CD14-positive monocyte (primary cell): ENCODE results near the gene MLLT3. TPM values are rescaled to one million over a fixed set of nuclear protein-coding genes. Genes with fewer than 3 reads are reported as not detected.

Source experiments
- DNase-seq, 3 donors: peaks; one replicate each; pipeline ENCODE4 v3.0.0-alpha.2; 2011 to 2022
- H2AFZ ChIP-seq: 2 replicates; pipeline ENCODE4 v1.6.0; 2012; ENCODE audit warnings: mild to moderate bottlenecking, low read depth, low read length, inconsistent platforms; ENCODE audit not compliant: insufficient read depth, poor library complexity, severe bottlenecking
- H3K27ac ChIP-seq, 2 donors: 1 replicate in 1 of 2; 2 replicates in 1 of 2; pipeline ENCODE4 v1.5.1; 2012 to 2013; ENCODE audit warnings: low read length in 2 of 2, control low read depth in 1 of 2, inconsistent platforms in 1 of 2, low read depth in 1 of 2, mild to moderate bottlenecking in 1 of 2
- H3K27me3 ChIP-seq, 2 donors: one replicate each; pipeline versions ENCODE4 v1.6.0 to v1.6.1; 2011 to 2013; ENCODE audit warnings: low read length in 2 of 2; ENCODE audit not compliant: control insufficient read depth in 2 of 2, insufficient read depth in 2 of 2
- H3K36me3 ChIP-seq, 2 donors: replicated peaks in 1 of 2; 1 replicate in 1 of 2; 2 replicates in 1 of 2; pipeline versions ENCODE4 v1.5.1 to v1.6.1; 2012 to 2013; ENCODE audit warnings: low read length in 2 of 2, control low read depth in 1 of 2, inconsistent platforms in 1 of 2, mild to moderate bottlenecking in 1 of 2; ENCODE audit not compliant: insufficient read depth in 2 of 2, control insufficient read depth in 1 of 2
- H3K4me1 ChIP-seq, 2 donors: 1 replicate in 1 of 2; 2 replicates in 1 of 2; pipeline versions ENCODE4 v1.5.1 to v1.6.1; 2012 to 2013; ENCODE audit warnings: low read length in 2 of 2, control low read depth in 1 of 2, inconsistent platforms in 1 of 2, mild to moderate bottlenecking in 1 of 2, moderate library complexity in 1 of 2; ENCODE audit not compliant: insufficient read depth in 2 of 2, control insufficient read depth in 1 of 2
- H3K4me2 ChIP-seq: replicated peaks from 2 replicates; pipeline ENCODE3; 2012; ENCODE audit warnings: low read length, moderate library complexity, mild to moderate bottlenecking; ENCODE audit not compliant: poor library complexity, severe bottlenecking; ENCODE audit errors: extremely low read depth
- H3K4me3 ChIP-seq, 3 experiments: fragments of 200-600 bp in 1 of 3; sonication (generic) in 1 of 3; replicated peaks in 1 of 3; 1 replicate in 2 of 3; 2 replicates in 1 of 3; pipeline ENCODE4 v1.5.1; 2011 to 2013; ENCODE audit warnings: low read length in 3 of 3, mild to moderate bottlenecking in 3 of 3, control low read depth in 2 of 3, low read depth in 2 of 3, inconsistent platforms in 1 of 3, moderate library complexity in 1 of 3
- H3K79me2 ChIP-seq: 2 replicates; pipeline ENCODE4 v1.6.0; 2012; ENCODE audit warnings: mild to moderate bottlenecking, control low read depth, inconsistent platforms, low read length, moderate library complexity; ENCODE audit not compliant: insufficient read depth
- H3K9ac ChIP-seq: 2 replicates; pipeline ENCODE4 v1.6.0; 2017; ENCODE audit warnings: low read length, mild to moderate bottlenecking; ENCODE audit not compliant: insufficient read depth, poor library complexity, severe bottlenecking
- H3K9me3 ChIP-seq, 2 donors: replicated peaks in 1 of 2; 1 replicate in 1 of 2; 2 replicates in 1 of 2; pipeline versions ENCODE4 v1.5.1 to v1.6.1; 2012 to 2013; ENCODE audit warnings: low read length in 2 of 2, control low read depth in 1 of 2; ENCODE audit not compliant: control insufficient read depth in 1 of 2, insufficient read depth in 1 of 2
- H4K20me1 ChIP-seq: 2 replicates; pipeline ENCODE4 v1.6.0; 2012; ENCODE audit warnings: mild to moderate bottlenecking, low read length, control low read depth, moderate library complexity; ENCODE audit not compliant: insufficient read depth
- H3K27ac Mint-ChIP-seq, 7 donors: one replicate each; pipeline ENCODE4 v1.8.0; 2020; ENCODE audit warnings: mild to moderate bottlenecking in 7 of 7, mixed read lengths in 7 of 7, moderate library complexity in 6 of 7, inconsistent platforms in 2 of 7
- H3K27me3 Mint-ChIP-seq, 3 donors: one replicate each; pipeline ENCODE4 v1.8.0; 2021 to 2022; ENCODE audit warnings: low read depth in 3 of 3, mild to moderate bottlenecking in 3 of 3, mixed read lengths in 3 of 3, moderate library complexity in 3 of 3, inconsistent platforms in 1 of 3
- H3K36me3 Mint-ChIP-seq, 2 donors: one replicate each; pipeline ENCODE4 v1.8.0; 2020; ENCODE audit warnings: mixed read lengths in 2 of 2, inconsistent platforms in 1 of 2, mild to moderate bottlenecking in 1 of 2
- H3K4me1 Mint-ChIP-seq: one replicate; pipeline ENCODE4 v1.8.0; 2020; ENCODE audit warnings: mild to moderate bottlenecking, mixed read lengths
- H3K4me3 Mint-ChIP-seq, 2 donors: one replicate each; pipeline ENCODE4 v1.8.0; 2020; ENCODE audit warnings: mild to moderate bottlenecking in 2 of 2, mixed read lengths in 2 of 2, moderate library complexity in 1 of 2
- H3K9me3 Mint-ChIP-seq, 7 donors: one replicate each; pipeline ENCODE4 v1.8.0; 2020 to 2022; ENCODE audit warnings: mixed read lengths in 7 of 7, mild to moderate bottlenecking in 6 of 7, moderate library complexity in 6 of 7, inconsistent platforms in 2 of 7
- CTCF ChIP-seq: fragments of 200-600 bp; IDR thresholded peaks from one replicate; pipeline ENCODE4 v1.8.0; 2022; ENCODE audit warnings: antibody characterized with exemption, mild to moderate bottlenecking
- WGBS: methylation state at CpG from one replicate; pipeline ENCODE4 v1.1.5; 2013; ENCODE audit warnings: missing lambda C conversion rate; ENCODE audit not compliant: insufficient coverage; 5-methylcytosine and 5-hydroxymethylcytosine counted together
- intact Hi-C, 2 donors: fragments of 100-400 bp; cut with micrococcal nuclease; formaldehyde crosslinking; loops; one replicate each; pipeline versions ENCODE4 v1.15.0 to v1.15.1; 2023
- polyA plus RNA-seq, 3 donors: library from polyadenylated mRNA; depleted of rRNA in 1 of 3; unstranded in 2 of 3; stranded (reverse) in 1 of 3; fragments of 300-500 nt in 2 of 3; fragments of >200 nt in 1 of 3; fragmentation: Illumina TruSeq in 2 of 3; gene quantifications; 1 replicate in 2 of 3; 2 replicates in 1 of 3; pipeline ENCODE4 v1.2.3, GENCODE V29; 2012 to 2021

The MLLT3 gene
- polyA plus RNA-seq, 3 donors: 0.81 to 2.3 (median 1.5) TPM

- no peak for TF ChIP-seq CTCF
- Mint-ChIP-seq H3K4me1 (peaks cover 2% of the 10 kb centered on the region), H3K27ac (no peak overlapping the region), H3K4me3 (no peak overlapping the region), H3K9me3 (no peaks in the 10 kb centered on the region), H3K27me3 (peaks cover 0 to 2% (median 0%) of the 10 kb centered on the region in 3 donors), H3K36me3 (peaks cover 0 to 2% of the 10 kb centered on the region in 2 donors)
- H3K36me3 ChIP-seq: no peaks in the 10 kb centered on the region
- no peaks in the 10 kb centered on the region for H3K9me3 ChIP-seq
- H4K20me1 ChIP-seq: no peaks in the 10 kb centered on the region
- no peak for DNase-seq
- no peak overlapping the region for H3K27ac ChIP-seq
- no peak overlapping the region for H3K4me2 ChIP-seq
- intact Hi-C loops: no loop called here
- H3K9ac ChIP-seq: no peak overlapping the region
- H3K4me1 ChIP-seq: no peaks in the 10 kb centered on the region
- H3K27me3 ChIP-seq: no peaks in the 10 kb centered on the region
- H2AFZ ChIP-seq: no peak overlapping the region
- WGBS: no CpG with 5 or more reads among the region's 2 CpGs
- no peaks in the 10 kb centered on the region for H3K79me2 ChIP-seq
- H3K4me3 ChIP-seq: no peak overlapping the region
Observed at GRCh38 chr9:20396509-20396908, 225.8 kb downstream of the MLLT3 start.

DNA sequence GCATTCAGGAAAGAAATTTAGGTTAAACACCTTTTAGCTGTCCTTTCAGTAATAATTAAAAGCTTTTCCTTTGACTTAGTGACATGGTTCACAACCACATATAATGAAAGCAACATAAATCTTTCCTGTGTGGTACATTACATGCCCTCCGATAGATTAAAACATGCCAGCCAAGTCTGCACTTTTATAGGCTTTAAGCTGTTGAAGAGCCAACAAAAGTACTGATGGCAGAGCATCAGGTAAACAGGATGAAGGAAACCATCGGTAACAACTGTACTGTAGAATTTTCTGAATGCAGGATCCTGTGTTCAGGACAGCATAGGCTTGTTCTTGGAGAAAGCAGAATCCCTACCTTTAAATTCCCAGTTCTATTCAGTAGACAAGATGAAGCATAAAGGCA is 226.6 kb downstream of the MLLT3 start:
- H3K4me3 Mint-ChIP-seq: no peak overlapping the region

More for the DNA sequence above, 226.6 kb downstream of the MLLT3 start:
- H3K27ac Mint-ChIP-seq: no peak overlapping the region
- peaks cover 0 to 2% of the 10 kb centered on the region in 2 donors for H3K36me3 Mint-ChIP-seq
- Histone ChIP-seq H3K4me3 (no peak overlapping the region), H3K27me3 (no peaks in the 10 kb centered on the region), H3K9me3 (no peaks in the 10 kb centered on the region), H2AFZ (no peak overlapping the region), H3K27ac (no peak overlapping the region), H3K4me2 (no peak overlapping the region), H3K79me2 (no peaks in the 10 kb centered on the region), H3K4me1 (no peaks in the 10 kb centered on the region), H3K9ac (no peak overlapping the region), H4K20me1 (no peaks in the 10 kb centered on the region), H3K36me3 (no peaks in the 10 kb centered on the region)
- 100% methylated on average over 1 of the region's 2 CpGs for WGBS
- H3K27me3 Mint-ChIP-seq: peaks cover 0 to 2% (median 0%) of the 10 kb centered on the region in 3 donors
- no peak for TF ChIP-seq CTCF
- H3K4me1 Mint-ChIP-seq: peaks cover 2% of the 10 kb centered on the region
- DNase-seq: no peak
- H3K9me3 Mint-ChIP-seq: no peaks in the 10 kb centered on the region
- intact Hi-C loops: no loop called here
